Measurements from ENCODE around the gene MRPS18B. TPM values are rescaled to one million over a fixed set of nuclear protein-coding genes. Genes with fewer than 3 reads are reported as not detected.
"Not testable (repeated sequence)": the region's sequence is repeated elsewhere in the genome, so short reads cannot be mapped to it uniquely, and the experiment has no call there.

The MRPS18B gene
- total RNA-seq, 1 experiment from 2014 or later: 69.1 TPM

GRCh38 chr6:30664994-30665767 is 47.5 kb downstream of the MRPS18B start:
- ChIA-PET POLR2A (no interaction called here), CTCF (no interaction called here)
- Histone ChIP-seq H3K27me3 (ENCODE audit: control insufficient read depth, insufficient read depth, low read length) (no peaks in the 10 kb centered on the region), H3K36me3 (ENCODE audit: control insufficient read depth, insufficient read depth, low read length) (peaks cover 14% of the 10 kb centered on the region), H3K9me3 (ENCODE audit: control insufficient read depth, insufficient read depth, low read depth, low read length) (no peaks in the 10 kb centered on the region), H3K4me1 (ENCODE audit: control insufficient read depth, insufficient read depth, low read length) (no peaks in the 10 kb centered on the region), H3K27ac (ENCODE audit: low read length) (no peak overlapping the region), H3K4me3 (ENCODE audit: low read depth in 2 of 2, low read length in 2 of 2) (no peak overlapping the region)
- DNase-seq (ENCODE audit: low read depth, low spot score): no peak
- in situ Hi-C loops (cut with HindIII; ENCODE audit: low pct_unique_long_range_greater_than_20kb, low sequenced_read_pairs) (no loop called here), intact Hi-C loops (cut with micrococcal nuclease; ENCODE audit: unreplicated experiment) (no loop called here)
- TF ChIP-seq CTCF (IDR thresholded peaks at IDR 0.05) (no peak), POLR2AphosphoS5 (IDR thresholded peaks at IDR 0.05; ENCODE audit: low read depth, low read length) (no peak), TCF7L2 (IDR thresholded peaks at IDR 0.05; ENCODE audit: low read depth, low read length) (no peak)
- no peak for ATAC-seq
- BruUV-seq (replicated peaks): no TSS peak

- H3K9me3 ChIP-seq (ENCODE audit: control insufficient read depth, insufficient read depth, low read depth, low read length); H3K4me3 ChIP-seq (ENCODE audit: low read depth in 2 of 2, low read length in 2 of 2); BruUV-seq (replicated peaks); in situ Hi-C loops (cut with HindIII; ENCODE audit: low pct_unique_long_range_greater_than_20kb, low sequenced_read_pairs); CTCF ChIA-PET; H3K27ac ChIP-seq (ENCODE audit: low read length); ATAC-seq; DNase-seq (ENCODE audit: low read depth, low spot score); POLR2A ChIA-PET; H3K4me1 ChIP-seq (ENCODE audit: control insufficient read depth, insufficient read depth, low read length); H3K27me3 ChIP-seq (ENCODE audit: control insufficient read depth, insufficient read depth, low read length); intact Hi-C loops (cut with micrococcal nuclease; ENCODE audit: unreplicated experiment): not testable (repeated sequence)
- peaks cover 14% of the 10 kb centered on the region for H3K36me3 ChIP-seq (ENCODE audit: control insufficient read depth, insufficient read depth, low read length)
These were observed 48.7 kb downstream of the MRPS18B start for GRCh38 chr6:30666300-30666699.

GRCh38 chr6:30670760-30671527 is 53.3 kb downstream of the MRPS18B start:
- no peak for DNase-seq (ENCODE audit: low read depth, low spot score)
- no peak for ATAC-seq
- peaks cover 7% of the 10 kb centered on the region; the same call in 1 of the 2 replicates for H3K36me3 ChIP-seq (ENCODE audit: control insufficient read depth, insufficient read depth, low read length)
- TSS peak; percentile 60 for BruUV-seq (replicated peaks)
- no peaks in the 10 kb centered on the region for H3K27me3 ChIP-seq (ENCODE audit: control insufficient read depth, insufficient read depth, low read length)
- no peak overlapping the region; a peak in 1 of 4 replicates for H3K4me3 ChIP-seq (ENCODE audit: low read depth in 2 of 2, low read length in 2 of 2)
- no peak overlapping the region for H3K27ac ChIP-seq (ENCODE audit: low read length)
- POLR2A ChIA-PET: no interaction called here
- no peaks in the 10 kb centered on the region for H3K9me3 ChIP-seq (ENCODE audit: control insufficient read depth, insufficient read depth, low read depth, low read length)
- TF ChIP-seq POLR2AphosphoS5 (IDR thresholded peaks at IDR 0.05; ENCODE audit: low read depth, low read length): no peak
- in situ Hi-C loops (cut with HindIII; ENCODE audit: low pct_unique_long_range_greater_than_20kb, low sequenced_read_pairs) (no loop called here), intact Hi-C loops (cut with micrococcal nuclease; ENCODE audit: unreplicated experiment) (no loop called here)
- CTCF ChIA-PET: no interaction called here
- no peaks in the 10 kb centered on the region for H3K4me1 ChIP-seq (ENCODE audit: control insufficient read depth, insufficient read depth, low read length)
